Glutamatergic neuron (in vitro differentiated cells): ENCODE results near the gene TSPAN3. TPM values are rescaled to one million over a fixed set of nuclear protein-coding genes. Genes with fewer than 3 reads are reported as not detected.

Source experiments
- DNase-seq: peaks from one replicate; pipeline ENCODE4 v3.0.0; 2022
- H3K27ac Mint-ChIP-seq: one replicate; pipeline ENCODE4 v1.8.0; 2020; ENCODE audit warnings: mild to moderate bottlenecking, mixed read lengths, inconsistent platforms; ENCODE audit not compliant: unreplicated experiment
- H3K27me3 Mint-ChIP-seq: one replicate; pipeline ENCODE4 v1.8.0; 2020; ENCODE audit warnings: mild to moderate bottlenecking, moderate library complexity, mixed read lengths, inconsistent platforms; ENCODE audit not compliant: unreplicated experiment
- H3K36me3 Mint-ChIP-seq: one replicate; pipeline ENCODE4 v1.8.0; 2020; ENCODE audit warnings: mild to moderate bottlenecking, mixed read lengths, inconsistent platforms; ENCODE audit not compliant: unreplicated experiment
- H3K4me1 Mint-ChIP-seq: one replicate; pipeline ENCODE4 v1.8.0; 2020; ENCODE audit warnings: mild to moderate bottlenecking, low read depth, mixed read lengths, inconsistent platforms; ENCODE audit not compliant: unreplicated experiment
- H3K4me3 Mint-ChIP-seq: one replicate; pipeline ENCODE4 v1.8.0; 2020; ENCODE audit warnings: mild to moderate bottlenecking, mixed read lengths, inconsistent platforms; ENCODE audit not compliant: unreplicated experiment
- H3K9me3 Mint-ChIP-seq: one replicate; pipeline ENCODE4 v1.8.0; 2020; ENCODE audit warnings: mild to moderate bottlenecking, moderate library complexity, mixed read lengths, inconsistent platforms; ENCODE audit not compliant: unreplicated experiment
- CTCF ChIP-seq: fragments of 200-600 bp; sonication (generic); IDR thresholded peaks from one replicate; pipeline ENCODE4 v1.5.0; 2021; ENCODE audit not compliant: partially characterized antibody, unreplicated experiment
- total RNA-seq: library from RNA; stranded (reverse); fragmentation: NEBNext Ultra II Directional; extraction: Animal tissue kit (Norgen Biotek cat#: 25700); gene quantifications from one replicate; pipeline ENCODE4 v1.2.1, GENCODE V29; 2021; ENCODE audit not compliant: unreplicated experiment

Gene TSPAN3
- total RNA-seq, 1 donor from 2014 or later, result 190 TPM

GRCh38 chr15:77046704-77047412 lies 24.1 kb downstream of the TSPAN3 start:
- Mint-ChIP-seq H3K4me1 (peaks cover 3% of the 10 kb centered on the region), H3K4me3 (no peak overlapping the region), H3K36me3 (no peaks in the 10 kb centered on the region), H3K9me3 (peaks cover 2% of the 10 kb centered on the region), H3K27me3 (peaks cover 5% of the 10 kb centered on the region), H3K27ac (no peak overlapping the region)
- no peak for TF ChIP-seq CTCF
- DNase-seq, result no peak

DNA sequence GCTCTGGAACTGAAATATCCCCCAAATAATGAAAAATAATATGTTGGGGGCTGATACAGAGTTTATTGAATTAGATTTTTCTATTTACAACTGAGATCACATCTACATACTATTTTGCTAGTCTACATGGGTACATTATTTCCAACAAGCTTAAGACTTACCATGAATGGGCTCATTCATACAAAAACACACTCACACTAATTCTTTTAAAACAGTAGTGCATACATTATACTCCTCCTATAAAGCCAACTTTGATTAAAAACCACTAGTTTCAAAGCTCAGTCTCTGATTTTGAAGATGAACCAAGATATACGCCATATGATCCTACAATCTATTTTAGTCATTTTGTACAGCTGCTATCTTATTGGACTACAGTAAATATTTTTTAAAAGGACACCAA lies 24.9 kb downstream of the TSPAN3 start:
- Mint-ChIP-seq H3K4me3 (no peak overlapping the region), H3K36me3 (no peaks in the 10 kb centered on the region), H3K27ac (no peak overlapping the region), H3K9me3 (peaks cover 2% of the 10 kb centered on the region), H3K27me3 (peaks cover 5% of the 10 kb centered on the region), H3K4me1 (peaks cover 3% of the 10 kb centered on the region)
- no peak for DNase-seq
- no peak for TF ChIP-seq CTCF

DNA sequence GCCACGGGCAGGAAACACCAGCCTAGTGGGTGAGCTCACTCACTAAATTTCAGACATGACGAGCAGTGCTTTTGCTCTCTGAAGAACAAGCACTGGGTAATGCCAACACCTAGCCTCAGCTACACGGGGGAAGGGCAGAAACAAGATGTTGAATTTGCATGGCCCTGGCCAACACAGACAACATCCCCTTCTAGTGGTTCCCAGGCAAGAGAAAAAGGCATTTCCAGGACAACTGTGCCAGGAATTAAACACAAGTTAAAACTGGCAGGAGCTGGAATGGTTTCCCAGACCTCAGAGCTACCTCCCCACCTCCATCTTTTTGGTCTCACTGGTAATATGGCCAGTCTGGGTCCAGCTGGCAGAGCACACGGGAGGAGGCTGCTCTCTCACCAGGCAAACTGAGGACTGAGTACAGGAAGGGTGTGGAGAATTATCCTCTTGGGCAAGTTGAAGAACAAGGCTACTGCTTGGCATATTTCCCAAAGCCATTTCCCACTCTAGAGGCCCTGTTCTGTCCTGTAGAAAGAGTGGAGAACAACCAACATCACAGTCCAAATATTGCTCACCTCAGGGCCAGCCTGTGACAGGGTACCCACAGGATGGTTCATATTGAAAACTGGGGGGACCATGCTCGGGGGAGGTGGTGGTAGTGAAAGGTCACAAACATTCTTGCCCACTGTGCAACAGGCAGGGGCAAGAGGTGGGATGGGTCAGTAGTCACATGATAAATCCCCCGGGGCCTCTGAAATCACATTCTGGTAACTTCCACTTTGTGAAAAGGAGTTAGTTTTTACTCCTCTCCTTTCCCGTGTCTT lies 26.5 kb downstream of the TSPAN3 start:
- no peak for DNase-seq
- Mint-ChIP-seq H3K27ac (no peak overlapping the region), H3K4me3 (no peak overlapping the region), H3K4me1 (no peaks in the 10 kb centered on the region), H3K27me3 (peaks cover 5% of the 10 kb centered on the region), H3K9me3 (peaks cover 2% of the 10 kb centered on the region), H3K36me3 (no peaks in the 10 kb centered on the region)
- no peak for TF ChIP-seq CTCF

- Mint-ChIP-seq H3K27me3 (peaks cover 5% of the 10 kb centered on the region), H3K27ac (no peak overlapping the region), H3K9me3 (peaks cover 2% of the 10 kb centered on the region), H3K36me3 (no peaks in the 10 kb centered on the region), H3K4me1 (no peaks in the 10 kb centered on the region), H3K4me3 (no peak overlapping the region)
- TF ChIP-seq CTCF, result no peak
- no peak for DNase-seq
Observed at GRCh38 chr15:77042955-77043920, 27.7 kb downstream of the TSPAN3 start.
